ENCODE measurements around the gene HUNK.

DNA sequence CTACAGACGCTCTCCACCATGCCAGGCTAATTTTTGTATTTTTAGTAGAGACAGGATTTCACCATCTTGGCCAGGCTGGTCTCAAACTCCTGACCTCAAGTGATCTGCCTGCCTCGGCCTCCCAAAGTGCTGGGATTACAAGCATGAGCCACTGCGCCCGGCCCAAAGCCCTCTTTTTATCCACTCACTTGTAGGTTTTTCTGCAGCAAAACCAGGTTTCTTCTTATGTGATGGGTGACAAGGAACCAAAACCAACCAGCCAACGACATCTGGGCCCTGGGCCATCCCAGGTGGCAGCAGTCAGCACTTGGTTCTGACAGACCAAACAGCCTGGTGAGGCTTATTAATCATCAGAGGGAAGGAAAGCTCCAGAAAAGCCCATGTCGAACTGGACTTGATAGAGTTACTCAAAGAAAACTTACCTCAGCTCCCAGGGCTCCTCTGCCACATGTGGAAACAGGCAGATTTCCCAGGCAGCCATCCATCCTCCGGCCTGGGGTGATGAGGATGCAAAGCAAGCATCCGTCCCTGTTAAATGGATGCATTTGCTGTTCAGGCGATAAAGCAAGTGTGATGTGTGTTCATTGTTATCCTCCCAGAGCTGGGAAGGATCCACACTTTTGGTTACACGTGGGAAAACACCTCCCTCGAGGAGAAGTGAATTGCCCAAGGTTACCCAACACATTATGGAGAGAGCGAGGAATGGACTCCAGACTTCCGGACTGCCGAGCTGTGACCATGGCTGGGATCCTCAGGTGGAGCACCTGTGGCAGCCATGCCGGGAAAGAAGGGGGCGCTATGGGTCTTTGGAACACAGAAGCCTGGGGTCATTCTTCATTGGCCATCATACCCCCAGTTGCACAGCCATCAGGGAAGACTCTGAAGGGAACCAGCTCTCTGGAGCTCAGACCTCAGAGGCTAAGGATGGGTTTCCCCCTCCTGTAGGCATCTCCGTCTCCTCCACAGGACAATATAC, 118.8 kb downstream of the HUNK start:
- no peak for TF ChIP-seq SOX15 (CRISPR knock-in tag; IDR thresholded peaks at IDR 0.05)
- TF ChIP-seq, protein P1, sequence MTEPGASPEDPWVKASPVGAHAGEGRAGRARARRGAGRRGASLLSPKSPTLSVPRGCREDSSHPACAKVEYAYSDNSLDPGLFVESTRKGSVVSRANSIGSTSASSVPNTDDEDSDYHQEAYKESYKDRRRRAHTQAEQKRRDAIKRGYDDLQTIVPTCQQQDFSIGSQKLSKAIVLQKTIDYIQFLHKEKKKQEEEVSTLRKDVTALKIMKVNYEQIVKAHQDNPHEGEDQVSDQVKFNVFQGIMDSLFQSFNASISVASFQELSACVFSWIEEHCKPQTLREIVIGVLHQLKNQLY (CRISPR knock-in tag; IDR thresholded peaks at IDR 0.05): no peak
- TF ChIP-seq, protein P2, sequence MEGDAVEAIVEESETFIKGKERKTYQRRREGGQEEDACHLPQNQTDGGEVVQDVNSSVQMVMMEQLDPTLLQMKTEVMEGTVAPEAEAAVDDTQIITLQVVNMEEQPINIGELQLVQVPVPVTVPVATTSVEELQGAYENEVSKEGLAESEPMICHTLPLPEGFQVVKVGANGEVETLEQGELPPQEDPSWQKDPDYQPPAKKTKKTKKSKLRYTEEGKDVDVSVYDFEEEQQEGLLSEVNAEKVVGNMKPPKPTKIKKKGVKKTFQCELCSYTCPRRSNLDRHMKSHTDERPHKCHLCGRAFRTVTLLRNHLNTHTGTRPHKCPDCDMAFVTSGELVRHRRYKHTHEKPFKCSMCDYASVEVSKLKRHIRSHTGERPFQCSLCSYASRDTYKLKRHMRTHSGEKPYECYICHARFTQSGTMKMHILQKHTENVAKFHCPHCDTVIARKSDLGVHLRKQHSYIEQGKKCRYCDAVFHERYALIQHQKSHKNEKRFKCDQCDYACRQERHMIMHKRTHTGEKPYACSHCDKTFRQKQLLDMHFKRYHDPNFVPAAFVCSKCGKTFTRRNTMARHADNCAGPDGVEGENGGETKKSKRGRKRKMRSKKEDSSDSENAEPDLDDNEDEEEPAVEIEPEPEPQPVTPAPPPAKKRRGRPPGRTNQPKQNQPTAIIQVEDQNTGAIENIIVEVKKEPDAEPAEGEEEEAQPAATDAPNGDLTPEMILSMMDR (IDR thresholded peaks at IDR 0.05): peak; percentile 37; the same call in 1 of the 2 replicates
- no peak for TF ChIP-seq MYBL2 (CRISPR knock-in tag; IDR thresholded peaks at IDR 0.05)
- TF ChIP-seq, protein P3, sequence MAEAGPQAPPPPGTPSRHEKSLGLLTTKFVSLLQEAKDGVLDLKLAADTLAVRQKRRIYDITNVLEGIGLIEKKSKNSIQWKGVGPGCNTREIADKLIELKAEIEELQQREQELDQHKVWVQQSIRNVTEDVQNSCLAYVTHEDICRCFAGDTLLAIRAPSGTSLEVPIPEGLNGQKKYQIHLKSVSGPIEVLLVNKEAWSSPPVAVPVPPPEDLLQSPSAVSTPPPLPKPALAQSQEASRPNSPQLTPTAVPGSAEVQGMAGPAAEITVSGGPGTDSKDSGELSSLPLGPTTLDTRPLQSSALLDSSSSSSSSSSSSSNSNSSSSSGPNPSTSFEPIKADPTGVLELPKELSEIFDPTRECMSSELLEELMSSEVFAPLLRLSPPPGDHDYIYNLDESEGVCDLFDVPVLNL (CRISPR knock-in tag; IDR thresholded peaks at IDR 0.05; ENCODE audit: borderline replicate concordance, low read depth): no peak
- TF ChIP-seq, protein P4, sequence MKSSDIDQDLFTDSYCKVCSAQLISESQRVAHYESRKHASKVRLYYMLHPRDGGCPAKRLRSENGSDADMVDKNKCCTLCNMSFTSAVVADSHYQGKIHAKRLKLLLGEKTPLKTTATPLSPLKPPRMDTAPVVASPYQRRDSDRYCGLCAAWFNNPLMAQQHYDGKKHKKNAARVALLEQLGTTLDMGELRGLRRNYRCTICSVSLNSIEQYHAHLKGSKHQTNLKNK (CRISPR knock-in tag; IDR thresholded peaks at IDR 0.05): no peak
- TF ChIP-seq, protein P5, sequence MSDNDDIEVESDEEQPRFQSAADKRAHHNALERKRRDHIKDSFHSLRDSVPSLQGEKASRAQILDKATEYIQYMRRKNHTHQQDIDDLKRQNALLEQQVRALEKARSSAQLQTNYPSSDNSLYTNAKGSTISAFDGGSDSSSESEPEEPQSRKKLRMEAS (CRISPR knock-in tag; IDR thresholded peaks at IDR 0.05): no peak
- TF ChIP-seq, protein P6, sequence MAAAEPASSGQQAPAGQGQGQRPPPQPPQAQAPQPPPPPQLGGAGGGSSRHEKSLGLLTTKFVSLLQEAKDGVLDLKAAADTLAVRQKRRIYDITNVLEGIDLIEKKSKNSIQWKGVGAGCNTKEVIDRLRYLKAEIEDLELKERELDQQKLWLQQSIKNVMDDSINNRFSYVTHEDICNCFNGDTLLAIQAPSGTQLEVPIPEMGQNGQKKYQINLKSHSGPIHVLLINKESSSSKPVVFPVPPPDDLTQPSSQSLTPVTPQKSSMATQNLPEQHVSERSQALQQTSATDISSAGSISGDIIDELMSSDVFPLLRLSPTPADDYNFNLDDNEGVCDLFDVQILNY (CRISPR knock-in tag; IDR thresholded peaks at IDR 0.05): no peak
- no peak for TF ChIP-seq ZNF416 (CRISPR knock-in tag; IDR thresholded peaks at IDR 0.05)
- TF ChIP-seq, protein P7, sequence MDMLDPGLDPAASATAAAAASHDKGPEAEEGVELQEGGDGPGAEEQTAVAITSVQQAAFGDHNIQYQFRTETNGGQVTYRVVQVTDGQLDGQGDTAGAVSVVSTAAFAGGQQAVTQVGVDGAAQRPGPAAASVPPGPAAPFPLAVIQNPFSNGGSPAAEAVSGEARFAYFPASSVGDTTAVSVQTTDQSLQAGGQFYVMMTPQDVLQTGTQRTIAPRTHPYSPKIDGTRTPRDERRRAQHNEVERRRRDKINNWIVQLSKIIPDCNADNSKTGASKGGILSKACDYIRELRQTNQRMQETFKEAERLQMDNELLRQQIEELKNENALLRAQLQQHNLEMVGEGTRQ (CRISPR knock-in tag; IDR thresholded peaks at IDR 0.05): no peak
- no peak for TF ChIP-seq MXD4 (CRISPR knock-in tag; IDR thresholded peaks at IDR 0.05; ENCODE audit: borderline replicate concordance)
- no peak for TF ChIP-seq TP53 (CRISPR knock-in tag; IDR thresholded peaks at IDR 0.05)
